ENCODE results near the gene LRRC27.

DNA sequence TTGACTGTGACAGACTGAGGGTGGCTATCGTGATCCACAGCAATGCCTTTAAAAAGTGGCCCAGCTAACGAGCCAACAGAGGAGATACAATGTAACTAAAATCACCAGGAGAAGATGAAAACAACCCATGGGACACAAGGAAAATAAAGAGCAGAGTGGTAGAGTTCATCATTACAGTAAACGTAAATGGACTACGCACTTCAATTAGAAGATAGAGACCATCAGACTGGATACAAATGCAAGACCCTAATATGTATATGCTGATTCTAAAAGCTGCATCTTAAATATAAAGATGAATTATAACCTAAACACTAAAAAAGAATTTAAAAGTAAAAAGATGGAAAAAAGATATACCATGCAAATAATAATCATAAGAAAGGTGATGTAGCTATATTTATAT lies 17.7 kb upstream of the LRRC27 start:
- TF ChIP-seq EZH2phosphoT487 (IDR thresholded peaks at IDR 0.05; ENCODE audit: insufficient read depth, low read depth) (no peak), EZH2 (IDR thresholded peaks at IDR 0.05; ENCODE audit: insufficient read depth, poor library complexity, severe bottlenecking) (no peak)
